PFSK-1 (cell line): ENCODE data around the gene PKP2.

ENCODE experiments used
- FOXP2 ChIP-seq: optimal IDR thresholded peaks from 2 replicates; pipeline ENCODE3; 2011; ENCODE audit warnings: borderline replicate concordance, control low read depth, inconsistent platforms; ENCODE audit not compliant: insufficient read depth; ENCODE audit errors: extremely low read length, extremely low read depth
- POLR2AphosphoS5 ChIP-seq: IDR thresholded peaks from 2 replicates; pipeline ENCODE4 v1.6.1; 2012; ENCODE audit warnings: low read depth, mild to moderate bottlenecking, control low read depth, low read length, moderate library complexity
- REST ChIP-seq, 2 experiments: IDR thresholded peaks; 2 replicates each; pipeline versions ENCODE4 v1.6.1 to v1.8.0; 2011 to 2012; ENCODE audit warnings: low read depth in 2 of 2, low read length in 2 of 2, control low read depth in 1 of 2, inconsistent platforms in 1 of 2, mild to moderate bottlenecking in 1 of 2, moderate library complexity in 1 of 2; ENCODE audit not compliant: insufficient read depth in 1 of 2
- SIN3A ChIP-seq: IDR thresholded peaks from 2 replicates; pipeline ENCODE4 v1.6.1; 2012; ENCODE audit warnings: mild to moderate bottlenecking, low read length, moderate library complexity, borderline replicate concordance; ENCODE audit not compliant: insufficient read depth
- TAF1 ChIP-seq: IDR thresholded peaks from 2 replicates; pipeline ENCODE4 v1.6.1; 2012; ENCODE audit warnings: low read length, control low read depth, borderline replicate concordance; ENCODE audit not compliant: insufficient read depth

PKP2 gene

GRCh38 chr12:32859389-32859788, 37.2 kb downstream of the PKP2 start:
- TF ChIP-seq REST (IDR thresholded peaks at IDR 0.05; ENCODE audit: insufficient read depth in 1 of 2, low read depth in 2 of 2, low read length in 2 of 2) (no peak), FOXP2 (no peak), TAF1 (no peak), POLR2AphosphoS5 (no peak), SIN3A (no peak)

GRCh38 chr12:32854716-32855115, 41.9 kb downstream of the PKP2 start:
- no peak for TF ChIP-seq TAF1
- TF ChIP-seq SIN3A: no peak
- TF ChIP-seq FOXP2: no peak
- no peak for TF ChIP-seq REST (IDR thresholded peaks at IDR 0.05; ENCODE audit: insufficient read depth in 1 of 2, low read depth in 2 of 2, low read length in 2 of 2)
- TF ChIP-seq POLR2AphosphoS5: no peak

- no peak for TF ChIP-seq TAF1
- TF ChIP-seq FOXP2: no peak
- no peak for TF ChIP-seq REST (IDR thresholded peaks at IDR 0.05; ENCODE audit: insufficient read depth in 1 of 2, low read depth in 2 of 2, low read length in 2 of 2)
- no peak for TF ChIP-seq POLR2AphosphoS5
- no peak for TF ChIP-seq SIN3A
Observed at GRCh38 chr12:32854097-32854496, 42.5 kb downstream of the PKP2 start.

GRCh38 chr12:32847287-32847686, 49.3 kb downstream of the PKP2 start:
- TF ChIP-seq POLR2AphosphoS5 (no peak), REST (IDR thresholded peaks at IDR 0.05; ENCODE audit: insufficient read depth in 1 of 2, low read depth in 2 of 2, low read length in 2 of 2) (no peak), TAF1 (no peak), FOXP2 (no peak), SIN3A (no peak)

- no peak for TF ChIP-seq TAF1
- no peak for TF ChIP-seq SIN3A
- no peak for TF ChIP-seq POLR2AphosphoS5
- no peak for TF ChIP-seq REST (IDR thresholded peaks at IDR 0.05; ENCODE audit: insufficient read depth in 1 of 2, low read depth in 2 of 2, low read length in 2 of 2)
- no peak for TF ChIP-seq FOXP2
Observed at GRCh38 chr12:32846053-32846452, 50.5 kb downstream of the PKP2 start.
